Stomach (tissue), 9 donors: Measurements from ENCODE around the gene TK1. TPM values are rescaled to one million over a fixed set of nuclear protein-coding genes. Genes with fewer than 3 reads are reported as not detected.
A peak's percentile ranks its signal among the peaks of the same experiment; 100 is the strongest.
"Not testable (repeated sequence)": the region's sequence is repeated elsewhere in the genome, so short reads cannot be mapped to it uniquely, and the experiment has no call there.

Source experiments
- DNase-seq, 2 donors: peaks; one replicate each; pipeline versions ENCODE4 v3.0.0 to v3.0.0-alpha.2; 2013 to 2019
- H3K27ac ChIP-seq, 5 donors: fragments of 200-600 bp in 4 of 5; sonication (generic) in 4 of 5; one replicate each; pipeline ENCODE4 v1.5.1; 2013 to 2019; ENCODE audit warnings: mild to moderate bottlenecking in 1 of 5, moderate library complexity in 1 of 5
- H3K27me3 ChIP-seq, 3 donors: fragments of 200-600 bp; sonication (generic); one replicate each; pipeline ENCODE4 v1.5.1; 2017 to 2019; ENCODE audit warnings: mixed run types in 1 of 3
- H3K36me3 ChIP-seq, 4 donors: fragments of 200-600 bp; sonication (generic); 1 replicate in 3 of 4; 2 replicates in 1 of 4; pipeline ENCODE4 v1.5.1; 2016 to 2019
- H3K4me1 ChIP-seq, 4 donors: fragments of 200-600 bp; sonication (generic); one replicate each; pipeline ENCODE4 v1.5.1; 2016 to 2019
- H3K4me3 ChIP-seq, 4 donors: fragments of 200-600 bp; sonication (generic) in 3 of 4; one replicate each; pipeline ENCODE4 v1.5.1; 2016 to 2019; ENCODE audit warnings: mild to moderate bottlenecking in 1 of 4
- H3K9me3 ChIP-seq, 4 donors: fragments of 200-600 bp; sonication (generic); one replicate each; pipeline ENCODE4 v1.5.1; 2016 to 2019
- CTCF ChIP-seq, 7 experiments: fragments of 450-650 bp in 4 of 7; fragments of 200-600 bp in 3 of 7; sonication (generic) in 3 of 7; IDR thresholded peaks; one replicate each; pipeline ENCODE4 v1.5.1; 2016 to 2019; ENCODE audit warnings: antibody characterized with exemption in 7 of 7, control low read depth in 2 of 7, mild to moderate bottlenecking in 1 of 7
- EP300 ChIP-seq: sonication (generic); formaldehyde crosslinking; IDR thresholded peaks from one replicate; pipeline ENCODE4 v1.6.1; 2017; ENCODE audit warnings: antibody characterized with exemption
- POLR2A ChIP-seq, 4 donors: fragments of 450-650 bp; IDR thresholded peaks; one replicate each; pipeline ENCODE4 v1.6.1; 2016; ENCODE audit warnings: antibody characterized with exemption in 4 of 4, control low read depth in 2 of 4, mild to moderate bottlenecking in 1 of 4, moderate library complexity in 1 of 4
- POLR2AphosphoS5 ChIP-seq, 3 donors: sonication (generic); formaldehyde crosslinking; IDR thresholded peaks; one replicate each; pipeline ENCODE4 v1.6.1; 2016; ENCODE audit warnings: antibody characterized with exemption in 3 of 3
- WGBS, 5 donors: extraction: QIAGEN DNeasy Blood & Tissue Kit in 3 of 5; methylation state at CpG; one replicate each; pipeline versions ENCODE4 v1.1.5 to v1.1.7; 2013 to 2018; 5-methylcytosine and 5-hydroxymethylcytosine counted together
- intact Hi-C: fragments of 100-400 bp; cut with DNase I; formaldehyde crosslinking; loops from one replicate; pipeline ENCODE4 v1.15.1; 2023; ENCODE audit warnings: low total_unique reads
- polyA plus RNA-seq, 3 donors: library from polyadenylated mRNA; stranded (reverse); fragments of 200-250 nt; gene quantifications; one replicate each; pipeline ENCODE4 v1.2.3, GENCODE V29; 2013
- total RNA-seq, 5 donors: library from RNA; depleted of rRNA; stranded (reverse); fragments of >200 nt; gene quantifications; one replicate each; pipeline versions ENCODE4 v1.1.0 to v1.2.3, GENCODE V29; 2014 to 2016
- donor health status: healthy with polysubstance abuse.
- donor health status: Bipolar disorder and iron deficiency.
- donor health status: healthy.

The TK1 gene
- total and polyA plus RNA-seq, 8 donors: 4.5 to 38.1 (median 17.7) TPM

GRCh38 chr17:78140169-78141051 lies 46.4 kb downstream of the TK1 start:
- no peaks in the 10 kb centered on the region for H3K27me3 ChIP-seq
- peak overlapping the region; percentile 13 to 22 (median 20) for H3K4me3 ChIP-seq
- H3K9me3 ChIP-seq: no peaks in the 10 kb centered on the region
- peak overlapping the region; percentile 22 to 52 (median 48) for H3K27ac ChIP-seq
- H3K36me3 ChIP-seq: peaks cover 0 to 3% (median 0%) of the 10 kb centered on the region in 4 donors
- WGBS, 5 donors: 16 to 27% (median 22%) methylated on average over 31 to 58 of the region's 58 CpGs
- DNase-seq: peak; percentile 96
- intact Hi-C loops: no loop called here
- TF ChIP-seq POLR2A (IDR thresholded peaks at IDR 0.05): no peak
- TF ChIP-seq POLR2AphosphoS5 (IDR thresholded peaks at IDR 0.05): peak in 2 of 3 donors; percentile 51 to 71
- H3K4me1 ChIP-seq: peaks cover 32 to 84% (median 50%) of the 10 kb centered on the region in 4 donors

- H3K4me1 ChIP-seq: peaks cover 26 to 78% (median 44%) of the 10 kb centered on the region in 4 donors
- intact Hi-C loops, DNase-seq, H3K4me3 ChIP-seq, H3K9me3 ChIP-seq, H3K27me3 ChIP-seq, H3K36me3 ChIP-seq: not testable (repeated sequence)
- 72 to 79% (median 74%) methylated on average over 12 of the region's 12 CpGs for WGBS, 5 donors
- peak overlapping the region; percentile 16 to 52 (median 48) for H3K27ac ChIP-seq
Observed at GRCh38 chr17:78139861-78140168, 47.0 kb downstream of the TK1 start.

- H3K4me1 ChIP-seq: peaks cover 19 to 76% (median 34%) of the 10 kb centered on the region in 4 donors
- H3K27me3 ChIP-seq: no peaks in the 10 kb centered on the region
- H3K27ac ChIP-seq: peak overlapping the region in 1 of 5 donors; percentile 18
- intact Hi-C loops: no loop called here
- WGBS, 5 donors: 81 to 85% (median 84%) methylated on average over 12 to 17 of the region's 17 CpGs
- TF ChIP-seq POLR2A (IDR thresholded peaks at IDR 0.05) (no peak), EP300 (no peak), POLR2AphosphoS5 (IDR thresholded peaks at IDR 0.05) (no peak), CTCF (IDR thresholded peaks at IDR 0.05) (no peak)
- H3K9me3 ChIP-seq: no peaks in the 10 kb centered on the region
- H3K4me3 ChIP-seq: no peak overlapping the region
- peaks cover 0 to 9% (median 0%) of the 10 kb centered on the region in 4 donors for H3K36me3 ChIP-seq
- DNase-seq: peak in 1 of 2 donors; percentile 14
Observed at GRCh38 chr17:78138204-78139060, 48.4 kb downstream of the TK1 start.

- Histone ChIP-seq H3K9me3 (no peaks in the 10 kb centered on the region), H3K27me3 (no peaks in the 10 kb centered on the region), H3K36me3 (peaks cover 0 to 9% (median 0%) of the 10 kb centered on the region in 4 donors), H3K4me1 (peaks cover 19 to 76% (median 35%) of the 10 kb centered on the region in 4 donors), H3K27ac (peak overlapping the region in 2 of 5 donors; percentile 18 to 31), H3K4me3 (no peak overlapping the region)
- TF ChIP-seq CTCF (IDR thresholded peaks at IDR 0.05) (no peak), POLR2A (IDR thresholded peaks at IDR 0.05) (no peak), EP300 (no peak), POLR2AphosphoS5 (IDR thresholded peaks at IDR 0.05) (no peak)
- WGBS, 5 donors: 50 to 59% (median 50%) methylated on average over 23 to 26 of the region's 26 CpGs
- DNase-seq: peak in 1 of 2 donors; percentile 39
- intact Hi-C loops: no loop called here
Observed at GRCh38 chr17:78137392-78138203, 49.3 kb downstream of the TK1 start.
